Measurements from ENCODE around the gene ATP13A1. TPM values are rescaled to one million over a fixed set of nuclear protein-coding genes. Genes with fewer than 3 reads are reported as not detected.

Gene ATP13A1
- total and polyA plus RNA-seq, 2 of the 8 experiments (the other 6 are each of a cell fraction or from before 2014, with no cell fraction given), result 33.0 to 64.2 TPM

- TF ChIP-seq USF2 (IDR thresholded peaks at IDR 0.05; ENCODE audit: low read length) (no peak), JUN (IDR thresholded peaks at IDR 0.05; ENCODE audit: low read depth, low read length) (no peak), BRCA1 (IDR thresholded peaks at IDR 0.05; ENCODE audit: low read depth, low read length) (no peak), RAD21 (IDR thresholded peaks at IDR 0.05 in 1 of 2, conservative IDR thresholded peaks at IDR 0.05 in 1 of 2; ENCODE audit: low read depth in 2 of 2, low read length in 2 of 2) (no peak), YY1 (IDR thresholded peaks at IDR 0.05; ENCODE audit: low read depth, low read length) (no peak)
Measured at GRCh38 chr19:19635313-19635702, 28.2 kb downstream of the ATP13A1 start (continued).
